K562 (cell line): ENCODE data around the gene MRPL30. TPM values are rescaled to one million over a fixed set of nuclear protein-coding genes. Genes with fewer than 3 reads are reported as not detected.

Experiments
- BRF1 ChIP-seq: IDR thresholded peaks from 3 replicates; pipeline ENCODE4 v1.6.1; 2011; ENCODE audit warnings: borderline replicate concordance, mild to moderate bottlenecking; ENCODE audit not compliant: insufficient read length; ENCODE audit errors: extremely low read depth
- C11orf30 ChIP-seq: fragments of 450-650 bp; IDR thresholded peaks from 2 replicates; pipeline ENCODE4 v1.6.1; 2016; ENCODE audit warnings: low read depth, mild to moderate bottlenecking
- KDM4B ChIP-seq, 2 experiments: fragments of 450-650 bp in 1 of 2; sonication (generic) in 1 of 2; IDR thresholded peaks; 2 replicates each; pipeline ENCODE4 v1.6.1; 2016 to 2017; ENCODE audit warnings: borderline replicate concordance in 2 of 2, antibody characterized with exemption in 1 of 2, low read depth in 1 of 2, mild to moderate bottlenecking in 1 of 2
- KLF1 ChIP-seq: fragments of 450-650 bp; IDR thresholded peaks from 2 replicates; pipeline ENCODE4 v1.6.1; 2016; ENCODE audit warnings: missing genetic modification characterization, missing compliant biosample characterization
- SRSF7 ChIP-seq: fragments of 200-400 bp; formaldehyde crosslinking; optimal IDR thresholded peaks from 2 replicates; pipeline ENCODE3; 2017; ENCODE audit warnings: mild to moderate bottlenecking, low read depth, low read length
- ZNF589 ChIP-seq: fragments of 200-800 bp; sonication (Bioruptor generic); IDR thresholded peaks from 2 replicates; pipeline ENCODE4 v1.6.1; 2016; ENCODE audit warnings: low read depth, missing genetic modification characterization, missing compliant biosample characterization
- polyA plus RNA-seq, 8 experiments: library from polyadenylated mRNA; depleted of rRNA in 4 of 8; stranded (reverse) in 5 of 8; unstranded in 3 of 8; fragments of >200 nt; fragmentation: Nextera tagmentation in 2 of 8; fragmentation: Illumina TruSeq in 1 of 8; extraction: Ambion mirVana in 2 of 8; extraction: Trizol in 1 of 8; gene quantifications; 2 replicates each; pipeline versions ENCODE4 v1.2.1 to v1.2.3, GENCODE V29; 2011 to 2014; ENCODE audit warnings: inconsistent platforms in 1 of 8, missing spikeins in 1 of 8
- total RNA-seq, 7 experiments: library from RNA; depleted of rRNA in 6 of 7; stranded (reverse); fragments of >200 nt in 6 of 7; fragmentation: Illumina TruSeq in 2 of 7; extraction: Trizol in 2 of 7; gene quantifications; 2 replicates each; pipeline versions ENCODE4 v1.2.1 to v1.2.3, GENCODE V29; 2011 to 2021; ENCODE audit warnings: low replicate concordance in 1 of 7
- TF ChIP-seq, protein P1 (sequence below), 2 experiments: fragments of 450-650 bp; formaldehyde crosslinking in 1 of 2; IDR thresholded peaks; 2 replicates each; pipeline versions ENCODE4 v1.4.0 to v1.6.1; 2014 to 2020; ENCODE audit warnings: mild to moderate bottlenecking in 2 of 2, borderline replicate concordance in 1 of 2, low read depth in 1 of 2
- TF ChIP-seq, protein P2 (sequence below): fragments of 450-650 bp; formaldehyde crosslinking; IDR thresholded peaks from 2 replicates; pipeline ENCODE4 v1.4.0; 2022; ENCODE audit warnings: missing genetic modification characterization
- TF ChIP-seq, protein P3 (sequence below): fragments of 450-650 bp; IDR thresholded peaks from 2 replicates; pipeline ENCODE4 v1.7.0; 2016; ENCODE audit warnings: borderline replicate concordance
- TF ChIP-seq, protein P4 (sequence below): fragments of 450-650 bp; IDR thresholded peaks from 2 replicates; pipeline ENCODE4 v1.7.1; 2018; ENCODE audit warnings: mild to moderate bottlenecking, low read depth; ENCODE audit not compliant: partially characterized antibody

The MRPL30 gene
- total and polyA plus RNA-seq, 9 of the 15 experiments (the other 6 are each of a cell fraction or from before 2014, with no cell fraction given): 63.3 to 130 (median 87.0) TPM

DNA sequence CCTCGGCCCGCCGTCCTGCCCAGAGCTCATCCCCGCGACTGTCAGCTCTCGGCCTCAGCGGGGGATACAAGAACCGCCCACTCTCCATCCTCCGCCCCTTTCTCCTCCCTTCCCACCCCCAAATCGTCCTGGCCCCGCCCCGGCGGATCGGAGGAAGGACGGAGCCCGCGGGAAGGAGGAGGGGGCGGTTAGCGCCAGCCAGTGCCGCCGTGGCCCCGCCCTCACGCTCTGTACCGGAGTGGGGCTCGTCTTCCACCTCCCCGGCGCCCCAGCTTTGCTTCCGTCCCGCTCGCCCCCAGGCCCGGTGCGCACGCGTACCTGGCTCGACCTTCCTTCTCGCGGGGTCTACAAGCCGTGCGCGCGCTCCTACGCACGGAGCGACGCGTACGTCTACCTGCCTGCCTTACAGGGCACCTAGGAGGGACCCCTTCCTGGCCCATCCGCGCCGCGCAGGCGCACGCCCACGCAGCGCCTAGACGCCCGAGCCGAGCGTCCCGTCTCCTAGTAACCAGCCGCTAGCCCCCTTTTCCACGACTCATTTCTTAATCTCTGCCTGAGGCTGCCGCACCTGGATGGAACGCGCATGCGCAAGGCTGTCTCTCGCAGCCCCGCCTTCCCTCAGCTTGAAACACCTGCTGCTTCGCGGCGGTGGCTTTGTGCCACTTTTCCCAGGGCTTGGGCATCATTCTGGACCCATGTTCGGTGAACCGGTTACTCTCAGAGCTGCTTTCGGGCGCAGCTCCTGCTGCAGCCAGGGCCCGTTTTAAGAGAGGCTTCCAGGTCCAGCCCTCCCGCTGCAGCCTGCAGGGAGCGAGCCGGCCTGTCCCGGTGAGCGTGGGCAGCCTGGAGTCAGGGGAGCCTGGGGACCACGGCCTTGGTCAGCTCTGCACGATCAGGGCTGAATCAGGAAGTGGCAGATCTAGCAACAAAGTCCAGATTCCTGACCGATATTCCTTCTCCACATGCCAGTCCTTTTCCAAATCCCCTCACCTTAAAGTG, 39.6 kb upstream of the MRPL30 start, which contains the start of gene C2orf15 (continued):
- TF ChIP-seq, protein P1, sequence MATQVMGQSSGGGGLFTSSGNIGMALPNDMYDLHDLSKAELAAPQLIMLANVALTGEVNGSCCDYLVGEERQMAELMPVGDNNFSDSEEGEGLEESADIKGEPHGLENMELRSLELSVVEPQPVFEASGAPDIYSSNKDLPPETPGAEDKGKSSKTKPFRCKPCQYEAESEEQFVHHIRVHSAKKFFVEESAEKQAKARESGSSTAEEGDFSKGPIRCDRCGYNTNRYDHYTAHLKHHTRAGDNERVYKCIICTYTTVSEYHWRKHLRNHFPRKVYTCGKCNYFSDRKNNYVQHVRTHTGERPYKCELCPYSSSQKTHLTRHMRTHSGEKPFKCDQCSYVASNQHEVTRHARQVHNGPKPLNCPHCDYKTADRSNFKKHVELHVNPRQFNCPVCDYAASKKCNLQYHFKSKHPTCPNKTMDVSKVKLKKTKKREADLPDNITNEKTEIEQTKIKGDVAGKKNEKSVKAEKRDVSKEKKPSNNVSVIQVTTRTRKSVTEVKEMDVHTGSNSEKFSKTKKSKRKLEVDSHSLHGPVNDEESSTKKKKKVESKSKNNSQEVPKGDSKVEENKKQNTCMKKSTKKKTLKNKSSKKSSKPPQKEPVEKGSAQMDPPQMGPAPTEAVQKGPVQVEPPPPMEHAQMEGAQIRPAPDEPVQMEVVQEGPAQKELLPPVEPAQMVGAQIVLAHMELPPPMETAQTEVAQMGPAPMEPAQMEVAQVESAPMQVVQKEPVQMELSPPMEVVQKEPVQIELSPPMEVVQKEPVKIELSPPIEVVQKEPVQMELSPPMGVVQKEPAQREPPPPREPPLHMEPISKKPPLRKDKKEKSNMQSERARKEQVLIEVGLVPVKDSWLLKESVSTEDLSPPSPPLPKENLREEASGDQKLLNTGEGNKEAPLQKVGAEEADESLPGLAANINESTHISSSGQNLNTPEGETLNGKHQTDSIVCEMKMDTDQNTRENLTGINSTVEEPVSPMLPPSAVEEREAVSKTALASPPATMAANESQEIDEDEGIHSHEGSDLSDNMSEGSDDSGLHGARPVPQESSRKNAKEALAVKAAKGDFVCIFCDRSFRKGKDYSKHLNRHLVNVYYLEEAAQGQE (IDR thresholded peaks at IDR 0.05; ENCODE audit: borderline replicate concordance): peak; percentile 78
- TF ChIP-seq, protein P1 (CRISPR knock-in tag; IDR thresholded peaks at IDR 0.05; ENCODE audit: low read depth): no peak
- no peak for TF ChIP-seq BRF1
- TF ChIP-seq, protein P2, sequence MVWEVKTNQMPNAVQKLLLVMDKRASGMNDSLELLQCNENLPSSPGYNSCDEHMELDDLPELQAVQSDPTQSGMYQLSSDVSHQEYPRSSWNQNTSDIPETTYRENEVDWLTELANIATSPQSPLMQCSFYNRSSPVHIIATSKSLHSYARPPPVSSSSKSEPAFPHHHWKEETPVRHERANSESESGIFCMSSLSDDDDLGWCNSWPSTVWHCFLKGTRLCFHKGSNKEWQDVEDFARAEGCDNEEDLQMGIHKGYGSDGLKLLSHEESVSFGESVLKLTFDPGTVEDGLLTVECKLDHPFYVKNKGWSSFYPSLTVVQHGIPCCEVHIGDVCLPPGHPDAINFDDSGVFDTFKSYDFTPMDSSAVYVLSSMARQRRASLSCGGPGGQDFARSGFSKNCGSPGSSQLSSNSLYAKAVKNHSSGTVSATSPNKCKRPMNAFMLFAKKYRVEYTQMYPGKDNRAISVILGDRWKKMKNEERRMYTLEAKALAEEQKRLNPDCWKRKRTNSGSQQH (CRISPR knock-in tag): no peak
- no peak for TF ChIP-seq KLF1 (tag)
- no peak; a peak in 1 of 4 replicates for TF ChIP-seq KDM4B (IDR thresholded peaks at IDR 0.05; ENCODE audit: borderline replicate concordance in 2 of 2, low read depth in 1 of 2)
- TF ChIP-seq, protein P3, sequence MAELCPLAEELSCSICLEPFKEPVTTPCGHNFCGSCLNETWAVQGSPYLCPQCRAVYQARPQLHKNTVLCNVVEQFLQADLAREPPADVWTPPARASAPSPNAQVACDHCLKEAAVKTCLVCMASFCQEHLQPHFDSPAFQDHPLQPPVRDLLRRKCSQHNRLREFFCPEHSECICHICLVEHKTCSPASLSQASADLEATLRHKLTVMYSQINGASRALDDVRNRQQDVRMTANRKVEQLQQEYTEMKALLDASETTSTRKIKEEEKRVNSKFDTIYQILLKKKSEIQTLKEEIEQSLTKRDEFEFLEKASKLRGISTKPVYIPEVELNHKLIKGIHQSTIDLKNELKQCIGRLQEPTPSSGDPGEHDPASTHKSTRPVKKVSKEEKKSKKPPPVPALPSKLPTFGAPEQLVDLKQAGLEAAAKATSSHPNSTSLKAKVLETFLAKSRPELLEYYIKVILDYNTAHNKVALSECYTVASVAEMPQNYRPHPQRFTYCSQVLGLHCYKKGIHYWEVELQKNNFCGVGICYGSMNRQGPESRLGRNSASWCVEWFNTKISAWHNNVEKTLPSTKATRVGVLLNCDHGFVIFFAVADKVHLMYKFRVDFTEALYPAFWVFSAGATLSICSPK: no peak
- TF ChIP-seq ZNF589 (CRISPR knock-in tag): no peak
- no peak for TF ChIP-seq SRSF7
- TF ChIP-seq C11orf30: no peak
- TF ChIP-seq, protein P4, sequence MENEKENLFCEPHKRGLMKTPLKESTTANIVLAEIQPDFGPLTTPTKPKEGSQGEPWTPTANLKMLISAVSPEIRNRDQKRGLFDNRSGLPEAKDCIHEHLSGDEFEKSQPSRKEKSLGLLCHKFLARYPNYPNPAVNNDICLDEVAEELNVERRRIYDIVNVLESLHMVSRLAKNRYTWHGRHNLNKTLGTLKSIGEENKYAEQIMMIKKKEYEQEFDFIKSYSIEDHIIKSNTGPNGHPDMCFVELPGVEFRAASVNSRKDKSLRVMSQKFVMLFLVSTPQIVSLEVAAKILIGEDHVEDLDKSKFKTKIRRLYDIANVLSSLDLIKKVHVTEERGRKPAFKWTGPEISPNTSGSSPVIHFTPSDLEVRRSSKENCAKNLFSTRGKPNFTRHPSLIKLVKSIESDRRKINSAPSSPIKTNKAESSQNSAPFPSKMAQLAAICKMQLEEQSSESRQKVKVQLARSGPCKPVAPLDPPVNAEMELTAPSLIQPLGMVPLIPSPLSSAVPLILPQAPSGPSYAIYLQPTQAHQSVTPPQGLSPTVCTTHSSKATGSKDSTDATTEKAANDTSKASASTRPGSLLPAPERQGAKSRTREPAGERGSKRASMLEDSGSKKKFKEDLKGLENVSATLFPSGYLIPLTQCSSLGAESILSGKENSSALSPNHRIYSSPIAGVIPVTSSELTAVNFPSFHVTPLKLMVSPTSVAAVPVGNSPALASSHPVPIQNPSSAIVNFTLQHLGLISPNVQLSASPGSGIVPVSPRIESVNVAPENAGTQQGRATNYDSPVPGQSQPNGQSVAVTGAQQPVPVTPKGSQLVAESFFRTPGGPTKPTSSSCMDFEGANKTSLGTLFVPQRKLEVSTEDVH: no peak
